ENCODE measurements around the gene PPFIA2. TPM values are rescaled to one million over a fixed set of nuclear protein-coding genes. Genes with fewer than 3 reads are reported as not detected.
A peak's percentile ranks its signal among the peaks of the same experiment; 100 is the strongest.

PPFIA2 gene
- polyA plus RNA-seq, 1 donor from 2014 or later = 65.3 TPM

GRCh38 chr12:81259360-81259759, 499.8 kb downstream of the PPFIA2 start:
- H3K27me3 ChIP-seq (ENCODE audit: insufficient read depth, low read depth, low read length) = no peaks in the 10 kb centered on the region
- H3K27ac ChIP-seq (ENCODE audit: low read length) = no peak overlapping the region
- no peaks in the 10 kb centered on the region for H3K9me3 ChIP-seq (ENCODE audit: low read length)
- H2AFZ ChIP-seq (ENCODE audit: low read depth, low read length) = no peak overlapping the region
- no peaks in the 10 kb centered on the region for H4K20me1 ChIP-seq (ENCODE audit: insufficient read depth)
- H3K9me2 ChIP-seq (ENCODE audit: insufficient read depth, low read length) = no peaks in the 10 kb centered on the region
- H3F3A ChIP-seq (ENCODE audit: insufficient read depth, low read length, poor library complexity, severe bottlenecking) = no peaks in the 10 kb centered on the region
- no peak for TF ChIP-seq TAF1 (IDR thresholded peaks at IDR 0.05; ENCODE audit: low read depth)
- no peak for TF ChIP-seq REST (IDR thresholded peaks at IDR 0.05; ENCODE audit: borderline replicate concordance)
- TF ChIP-seq EP300 (conservative IDR thresholded peaks at IDR 0.05; ENCODE audit: poor library complexity, severe bottlenecking) = no peak
- no peak for TF ChIP-seq MXI1 (conservative IDR thresholded peaks at IDR 0.05; ENCODE audit: poor library complexity, severe bottlenecking)
- TF ChIP-seq SMC3 (conservative IDR thresholded peaks at IDR 0.05; ENCODE audit: poor library complexity) = no peak
- no peak for TF ChIP-seq RAD21 (conservative IDR thresholded peaks at IDR 0.05)
- no peak for TF ChIP-seq EZH2 (IDR thresholded peaks at IDR 0.05; ENCODE audit: borderline replicate concordance, insufficient read depth, low read length, poor library complexity, severe bottlenecking)
- TF ChIP-seq CTCF (IDR thresholded peaks at IDR 0.05; ENCODE audit: poor library complexity, severe bottlenecking) = no peak
- TF ChIP-seq POLR2AphosphoS5 (IDR thresholded peaks at IDR 0.05) = no peak
- H3K79me2 ChIP-seq (replicated peaks; ENCODE audit: insufficient read depth, low read length) = no peaks in the 10 kb centered on the region
- H3K36me3 ChIP-seq (ENCODE audit: insufficient read depth, low read length) = peaks cover 9% of the 10 kb centered on the region
- H3K4me2 ChIP-seq (ENCODE audit: low read length) = no peak overlapping the region
- H3K4me3 ChIP-seq (ENCODE audit: low read length) = no peak overlapping the region
- no peak overlapping the region for H3K9ac ChIP-seq (ENCODE audit: low read length)

GRCh38 chr12:81257947-81258551, 501.1 kb downstream of the PPFIA2 start:
- Histone ChIP-seq H4K20me1 (ENCODE audit: insufficient read depth) (no peaks in the 10 kb centered on the region), H3K27me3 (ENCODE audit: insufficient read depth, low read depth, low read length) (no peaks in the 10 kb centered on the region), H3K9ac (ENCODE audit: low read length) (no peak overlapping the region), H3K9me3 (ENCODE audit: low read length) (no peaks in the 10 kb centered on the region), H3K27ac (ENCODE audit: low read length) (no peak overlapping the region), H3K9me2 (ENCODE audit: insufficient read depth, low read length) (no peaks in the 10 kb centered on the region), H2AFZ (ENCODE audit: low read depth, low read length) (no peak overlapping the region), H3K4me3 (ENCODE audit: low read length) (no peak overlapping the region), H3F3A (ENCODE audit: insufficient read depth, low read length, poor library complexity, severe bottlenecking) (no peaks in the 10 kb centered on the region), H3K79me2 (replicated peaks; ENCODE audit: insufficient read depth, low read length) (no peaks in the 10 kb centered on the region), H3K36me3 (ENCODE audit: insufficient read depth, low read length) (peaks cover 7% of the 10 kb centered on the region), H3K4me2 (ENCODE audit: low read length) (no peak overlapping the region)
- TF ChIP-seq SMC3 (conservative IDR thresholded peaks at IDR 0.05; ENCODE audit: poor library complexity) = peak; percentile 84
- peak; percentile 82 for TF ChIP-seq RAD21 (conservative IDR thresholded peaks at IDR 0.05)
- no peak for TF ChIP-seq EP300 (conservative IDR thresholded peaks at IDR 0.05; ENCODE audit: poor library complexity, severe bottlenecking)
- no peak for TF ChIP-seq POLR2AphosphoS5 (IDR thresholded peaks at IDR 0.05)
- no peak for TF ChIP-seq EZH2 (IDR thresholded peaks at IDR 0.05; ENCODE audit: borderline replicate concordance, insufficient read depth, low read length, poor library complexity, severe bottlenecking)
- no peak for TF ChIP-seq TAF1 (IDR thresholded peaks at IDR 0.05; ENCODE audit: low read depth)
- no peak for TF ChIP-seq MXI1 (conservative IDR thresholded peaks at IDR 0.05; ENCODE audit: poor library complexity, severe bottlenecking)
- no peak for TF ChIP-seq REST (IDR thresholded peaks at IDR 0.05; ENCODE audit: borderline replicate concordance)
- peak; percentile 74 for TF ChIP-seq CTCF (IDR thresholded peaks at IDR 0.05; ENCODE audit: poor library complexity, severe bottlenecking)

Measured in neural cell (in vitro differentiated cells).